Cortex of kidney (tissue), 1 donor: Measurements from ENCODE around the gene LRP1B.

Experiments
- DNase-seq: peaks from one replicate; lab custom pipeline; 2025; lab: John Stamatoyannopoulos, UW

The LRP1B gene

GRCh38 chr2:140808820-140809219 lies 1322.0 kb downstream of the LRP1B start:
- no peak for DNase-seq

- no peak for DNase-seq
These were observed 1322.6 kb downstream of the LRP1B start for GRCh38 chr2:140808211-140808610.

GRCh38 chr2:140804700-140805260 lies 1326.0 kb downstream of the LRP1B start:
- no peak for DNase-seq

- DNase-seq = no peak
These were observed 1329.5 kb downstream of the LRP1B start for GRCh38 chr2:140801311-140801710.

GRCh38 chr2:140797718-140798117 lies 1333.1 kb downstream of the LRP1B start:
- no peak for DNase-seq

- DNase-seq = no peak
These were observed 1339.0 kb downstream of the LRP1B start for GRCh38 chr2:140791802-140792201.

- DNase-seq = no peak
These were observed 1344.2 kb downstream of the LRP1B start for GRCh38 chr2:140786585-140786984.

- no peak for DNase-seq
These were observed 1355.4 kb downstream of the LRP1B start for GRCh38 chr2:140775411-140775810.

GRCh38 chr2:140770645-140771044 lies 1360.2 kb downstream of the LRP1B start:
- no peak for DNase-seq

- DNase-seq = no peak
These were observed 1369.0 kb downstream of the LRP1B start for GRCh38 chr2:140761807-140762206.

- no peak for DNase-seq
These were observed 1371.2 kb downstream of the LRP1B start for GRCh38 chr2:140759426-140760156.

- no peak for DNase-seq
These were observed 1383.2 kb downstream of the LRP1B start for GRCh38 chr2:140747665-140748064.

GRCh38 chr2:140747090-140747489 lies 1383.7 kb downstream of the LRP1B start:
- no peak for DNase-seq

- DNase-seq = no peak
These were observed 1386.4 kb downstream of the LRP1B start for GRCh38 chr2:140744379-140744778.

- DNase-seq = no peak
These were observed 1393.8 kb downstream of the LRP1B start for GRCh38 chr2:140737006-140737405.

GRCh38 chr2:140734992-140735391 lies 1395.8 kb downstream of the LRP1B start:
- no peak for DNase-seq

- no peak for DNase-seq
These were observed 1411.8 kb downstream of the LRP1B start for GRCh38 chr2:140718999-140719398.

GRCh38 chr2:140717481-140717880 lies 1413.3 kb downstream of the LRP1B start:
- no peak for DNase-seq

GRCh38 chr2:140714586-140714985 lies 1416.2 kb downstream of the LRP1B start:
- no peak for DNase-seq

GRCh38 chr2:140711867-140712266 lies 1418.9 kb downstream of the LRP1B start:
- no peak for DNase-seq

- no peak for DNase-seq
These were observed 1429.1 kb downstream of the LRP1B start for GRCh38 chr2:140701726-140702125.

GRCh38 chr2:140698636-140699035 lies 1432.2 kb downstream of the LRP1B start:
- no peak for DNase-seq

- DNase-seq = no peak
These were observed 1434.4 kb downstream of the LRP1B start for GRCh38 chr2:140696449-140696848.

GRCh38 chr2:140695155-140695554 lies 1435.7 kb downstream of the LRP1B start:
- DNase-seq = no peak
